ENCODE measurements around the gene CPED1. TPM values are rescaled to one million over a fixed set of nuclear protein-coding genes. Genes with fewer than 3 reads are reported as not detected.

Gene CPED1
- total RNA-seq, 4 donors from 2014 or later = 1.3 to 5.6 (median 3.6) TPM

DNA sequence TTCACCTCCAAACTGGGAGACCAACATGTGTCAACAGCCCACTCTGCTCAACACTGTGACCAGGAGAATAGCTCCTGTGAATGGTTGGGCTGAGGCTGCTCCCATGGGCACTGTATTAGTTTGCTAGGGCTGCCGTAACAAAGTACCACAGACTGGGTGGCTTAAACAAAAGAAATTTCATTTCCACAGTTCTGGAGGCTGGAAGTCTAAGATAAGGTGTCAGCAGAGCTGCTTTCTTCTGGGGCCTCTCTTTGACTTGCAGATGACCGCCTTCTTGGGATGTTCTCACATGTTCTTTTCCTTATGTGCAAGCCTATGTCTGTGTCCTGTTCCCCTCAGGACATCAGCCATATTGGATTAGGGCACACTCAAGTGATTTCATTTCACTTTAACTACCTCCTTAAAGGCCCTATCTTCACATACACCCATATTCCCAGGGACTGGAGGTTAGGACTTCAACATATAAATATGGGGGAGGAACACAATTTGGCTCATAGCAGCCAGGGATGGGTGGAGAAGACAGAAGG is 90.3 kb downstream of the CPED1 start:
- no peak for TF ChIP-seq CTCF (IDR thresholded peaks at IDR 0.05)
- no peak for TF ChIP-seq POLR2AphosphoS5 (IDR thresholded peaks at IDR 0.05)
- TF ChIP-seq EP300 (IDR thresholded peaks at IDR 0.05) = no peak
- TF ChIP-seq POLR2A (IDR thresholded peaks at IDR 0.05) = no peak
- WGBS = 100% methylated on average over 2 of the region's 2 CpGs
- H3K27ac ChIP-seq = no peak overlapping the region
- no peaks in the 10 kb centered on the region for H3K9me3 ChIP-seq
- no peaks in the 10 kb centered on the region for H3K4me1 ChIP-seq
- no peak overlapping the region for H3K4me3 ChIP-seq
- H3K27me3 ChIP-seq = no peaks in the 10 kb centered on the region
- no peak for DNase-seq (ENCODE audit: low spot score in 2 of 2)
- H3K36me3 ChIP-seq = no peaks in the 10 kb centered on the region

- Histone ChIP-seq H3K27ac (no peak overlapping the region), H3K9me3 (no peaks in the 10 kb centered on the region), H3K4me1 (no peaks in the 10 kb centered on the region), H3K27me3 (no peaks in the 10 kb centered on the region), H3K36me3 (no peaks in the 10 kb centered on the region), H3K4me3 (no peak overlapping the region)
- WGBS = 84% methylated on average over 5 of the region's 5 CpGs
- TF ChIP-seq EP300 (IDR thresholded peaks at IDR 0.05) (no peak), POLR2A (IDR thresholded peaks at IDR 0.05) (no peak), POLR2AphosphoS5 (IDR thresholded peaks at IDR 0.05) (no peak), CTCF (IDR thresholded peaks at IDR 0.05) (no peak)
- DNase-seq (ENCODE audit: low spot score in 2 of 2) = no peak
Observed at GRCh38 chr7:121079425-121080169, 91.1 kb downstream of the CPED1 start.

GRCh38 chr7:121080257-121080912 is 91.9 kb downstream of the CPED1 start:
- Histone ChIP-seq H3K4me1 (no peaks in the 10 kb centered on the region), H3K4me3 (no peak overlapping the region), H3K27me3 (no peaks in the 10 kb centered on the region), H3K9me3 (no peaks in the 10 kb centered on the region), H3K36me3 (no peaks in the 10 kb centered on the region), H3K27ac (no peak overlapping the region)
- 95% methylated on average over 2 of the region's 2 CpGs for WGBS
- no peak for DNase-seq (ENCODE audit: low spot score in 2 of 2)
- no peak for TF ChIP-seq EP300 (IDR thresholded peaks at IDR 0.05)
- no peak for TF ChIP-seq POLR2AphosphoS5 (IDR thresholded peaks at IDR 0.05)
- no peak for TF ChIP-seq CTCF (IDR thresholded peaks at IDR 0.05)
- TF ChIP-seq POLR2A (IDR thresholded peaks at IDR 0.05) = no peak

GRCh38 chr7:121080913-121081326 is 92.4 kb downstream of the CPED1 start:
- Histone ChIP-seq H3K4me1 (no peaks in the 10 kb centered on the region), H3K4me3 (no peak overlapping the region), H3K27ac (no peak overlapping the region), H3K27me3 (no peaks in the 10 kb centered on the region), H3K36me3 (no peaks in the 10 kb centered on the region), H3K9me3 (no peaks in the 10 kb centered on the region)
- WGBS = 71% methylated on average over 4 of the region's 4 CpGs
- DNase-seq (ENCODE audit: low spot score in 2 of 2) = no peak
- TF ChIP-seq CTCF (IDR thresholded peaks at IDR 0.05) (no peak), POLR2AphosphoS5 (IDR thresholded peaks at IDR 0.05) (no peak), EP300 (IDR thresholded peaks at IDR 0.05) (no peak), POLR2A (IDR thresholded peaks at IDR 0.05) (no peak)

DNA sequence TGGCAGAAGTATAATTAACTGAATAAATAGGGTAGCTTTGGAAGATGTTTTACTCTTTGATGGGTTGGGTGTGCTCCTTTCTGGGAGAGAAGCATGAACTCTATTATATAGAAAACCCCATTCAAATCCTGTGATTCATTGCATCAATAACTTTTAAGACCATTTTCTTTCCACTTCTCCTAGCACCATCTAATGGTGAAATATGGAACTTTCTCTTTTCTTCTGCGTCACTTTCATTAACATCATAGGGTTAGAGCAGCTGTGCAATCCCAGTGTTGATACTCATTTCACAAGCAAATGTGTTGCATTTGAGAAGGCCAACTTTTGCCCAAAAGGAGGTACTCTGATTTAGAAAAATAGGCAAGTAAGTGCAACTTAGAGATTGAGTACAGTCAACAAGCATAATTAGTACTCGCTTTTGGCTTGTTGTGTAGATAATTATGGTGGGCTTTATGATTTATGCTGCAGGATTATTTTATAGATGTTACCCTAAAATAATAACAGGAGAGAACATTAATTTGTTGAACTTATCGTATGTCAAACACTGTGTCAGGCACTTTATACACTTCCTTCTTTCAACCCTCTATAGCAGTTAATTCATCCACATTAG is 92.9 kb downstream of the CPED1 start:
- Histone ChIP-seq H3K4me3 (no peak overlapping the region), H3K27ac (no peak overlapping the region), H3K9me3 (no peaks in the 10 kb centered on the region), H3K27me3 (no peaks in the 10 kb centered on the region), H3K36me3 (no peaks in the 10 kb centered on the region), H3K4me1 (no peaks in the 10 kb centered on the region)
- no peak for DNase-seq (ENCODE audit: low spot score in 2 of 2)
- TF ChIP-seq POLR2A (IDR thresholded peaks at IDR 0.05) = no peak
- TF ChIP-seq CTCF (IDR thresholded peaks at IDR 0.05) = peak; percentile 48 to 58
- 51% methylated on average over 3 of the region's 3 CpGs for WGBS

All from suprapubic skin (tissue), 4 donors.